Measurements from ENCODE around the gene HEG1. TPM values are rescaled to one million over a fixed set of nuclear protein-coding genes. Genes with fewer than 3 reads are reported as not detected.

Gene HEG1
- total RNA-seq, 2 donors from 2014 or later, result 202 to 210 TPM

GRCh38 chr3:124924741-124925140 is 131.1 kb downstream of the HEG1 start:
- DNase-seq (ENCODE audit: low spot score), result no peak
- Histone ChIP-seq H3K27me3 (no peaks in the 10 kb centered on the region), H3K9me3 (no peaks in the 10 kb centered on the region), H3K27ac (no peak overlapping the region), H3K4me3 (no peak overlapping the region), H3K4me1 (peaks cover 0 to under 1% of the 10 kb centered on the region in 2 donors), H3K36me3 (no peaks in the 10 kb centered on the region)
- TF ChIP-seq CTCF (IDR thresholded peaks at IDR 0.05), result no peak

GRCh38 chr3:124923833-124924232 is 132.0 kb downstream of the HEG1 start:
- no peaks in the 10 kb centered on the region for H3K36me3 ChIP-seq
- TF ChIP-seq CTCF (IDR thresholded peaks at IDR 0.05), result no peak
- DNase-seq (ENCODE audit: low spot score), result no peak
- no peaks in the 10 kb centered on the region for H3K27me3 ChIP-seq
- H3K4me1 ChIP-seq, result peaks cover 0 to 3% of the 10 kb centered on the region in 2 donors
- no peak overlapping the region for H3K4me3 ChIP-seq
- no peaks in the 10 kb centered on the region for H3K9me3 ChIP-seq
- H3K27ac ChIP-seq, result no peak overlapping the region

- peaks cover 0 to 3% of the 10 kb centered on the region in 2 donors for H3K4me1 ChIP-seq
- TF ChIP-seq CTCF (IDR thresholded peaks at IDR 0.05), result no peak
- no peak overlapping the region for H3K4me3 ChIP-seq
- H3K9me3 ChIP-seq, result no peaks in the 10 kb centered on the region
- no peaks in the 10 kb centered on the region for H3K27me3 ChIP-seq
- no peak overlapping the region for H3K27ac ChIP-seq
- DNase-seq (ENCODE audit: low spot score), result no peak
- no peaks in the 10 kb centered on the region for H3K36me3 ChIP-seq
Observed at GRCh38 chr3:124920718-124921117, 135.1 kb downstream of the HEG1 start.

GRCh38 chr3:124919756-124920155 is 136.0 kb downstream of the HEG1 start:
- H3K4me3 ChIP-seq, result no peak overlapping the region
- H3K36me3 ChIP-seq, result no peaks in the 10 kb centered on the region
- TF ChIP-seq CTCF (IDR thresholded peaks at IDR 0.05), result no peak
- no peaks in the 10 kb centered on the region for H3K9me3 ChIP-seq
- no peaks in the 10 kb centered on the region for H3K27me3 ChIP-seq
- H3K27ac ChIP-seq, result no peak overlapping the region
- H3K4me1 ChIP-seq, result peaks cover 0 to 3% of the 10 kb centered on the region in 2 donors
- DNase-seq (ENCODE audit: low spot score), result no peak

- Histone ChIP-seq H3K36me3 (no peaks in the 10 kb centered on the region), H3K27me3 (no peaks in the 10 kb centered on the region), H3K9me3 (no peaks in the 10 kb centered on the region), H3K4me1 (peaks cover 0 to 3% of the 10 kb centered on the region in 2 donors), H3K27ac (no peak overlapping the region), H3K4me3 (no peak overlapping the region)
- DNase-seq (ENCODE audit: low spot score), result no peak
- TF ChIP-seq CTCF (IDR thresholded peaks at IDR 0.05), result no peak
Observed at GRCh38 chr3:124918524-124918923, 137.3 kb downstream of the HEG1 start.

GRCh38 chr3:124916837-124917409 is 138.9 kb downstream of the HEG1 start:
- Histone ChIP-seq H3K4me3 (no peak overlapping the region), H3K27me3 (no peaks in the 10 kb centered on the region), H3K4me1 (peaks cover 0 to 3% of the 10 kb centered on the region in 2 donors), H3K27ac (no peak overlapping the region), H3K36me3 (no peaks in the 10 kb centered on the region), H3K9me3 (no peaks in the 10 kb centered on the region)
- DNase-seq (ENCODE audit: low spot score), result no peak
- no peak for TF ChIP-seq CTCF (IDR thresholded peaks at IDR 0.05)

Data from right atrium auricular region (tissue), 2 donors.